ENCODE measurements around the gene C1orf74.

The C1orf74 gene

DNA sequence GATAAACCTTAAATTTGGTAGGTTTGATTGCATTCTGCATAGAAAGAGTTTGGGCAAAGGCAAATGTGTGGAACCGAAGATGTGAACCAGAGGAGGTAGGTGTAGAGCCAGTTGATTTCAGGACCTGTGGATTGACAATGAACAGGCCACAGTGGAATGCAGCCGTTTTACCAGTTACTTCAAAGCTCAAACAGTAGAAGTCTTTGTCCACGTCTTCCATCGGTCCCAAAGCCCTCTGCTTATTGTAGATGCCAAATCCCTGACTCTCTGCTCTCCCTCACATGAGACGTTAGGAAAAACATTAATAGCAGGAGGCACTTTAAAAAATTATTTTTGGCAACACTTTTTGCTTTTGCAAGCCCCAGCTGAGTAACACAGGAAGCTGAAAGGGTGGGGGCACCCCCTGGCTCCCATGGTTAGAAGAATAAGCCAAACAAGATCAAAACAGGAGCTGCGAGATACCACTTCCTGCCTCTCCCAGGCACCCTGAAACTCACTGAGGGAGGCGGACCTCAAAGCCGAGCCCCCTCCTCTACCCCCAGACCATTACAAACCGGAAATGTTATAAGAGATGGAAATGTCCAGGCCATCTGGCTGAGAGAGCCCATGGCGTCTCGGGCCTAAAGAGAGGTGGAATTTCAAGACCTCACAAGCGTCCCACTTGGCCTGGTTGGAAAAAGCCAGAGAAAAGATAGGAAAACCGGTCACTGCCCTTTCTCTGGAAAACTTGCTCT, 15.0 kb downstream of the C1orf74 start:
- Mint-ChIP-seq H3K4me1 (ENCODE audit: low read depth) (peaks cover under 1% of the 10 kb centered on the region), H3K27ac (no peak overlapping the region), H3K27me3 (no peaks in the 10 kb centered on the region), H3K9me3 (no peaks in the 10 kb centered on the region), H3K4me3 (no peak overlapping the region), H3K36me3 (ENCODE audit: low read depth) (peaks cover 41% of the 10 kb centered on the region)

DNA sequence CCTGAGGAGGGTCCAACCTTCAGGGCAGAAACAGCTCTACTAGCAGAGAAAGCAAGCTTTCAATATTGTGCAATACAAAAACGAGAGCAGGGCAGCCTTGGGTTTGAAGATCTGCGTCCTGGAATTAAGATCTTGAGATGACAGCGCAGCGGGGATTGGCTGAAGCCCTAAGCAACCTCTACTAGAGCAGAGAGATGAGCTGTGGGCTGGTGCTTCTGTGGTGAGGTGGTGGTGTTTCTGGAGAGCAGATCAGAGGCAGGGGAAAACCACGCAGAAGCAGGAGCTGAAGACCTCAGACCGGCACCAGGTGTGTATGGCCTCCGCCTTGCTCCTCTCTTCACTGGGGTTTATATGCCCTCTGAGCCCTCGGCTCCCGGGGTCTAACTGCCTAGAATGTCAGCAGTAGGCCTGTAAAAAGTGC, 16.0 kb downstream of the C1orf74 start:
- Mint-ChIP-seq H3K36me3 (ENCODE audit: low read depth) (peaks cover 51% of the 10 kb centered on the region), H3K27me3 (no peaks in the 10 kb centered on the region), H3K4me3 (no peak overlapping the region), H3K4me1 (ENCODE audit: low read depth) (peaks cover 10% of the 10 kb centered on the region), H3K27ac (no peak overlapping the region), H3K9me3 (no peaks in the 10 kb centered on the region)

DNA sequence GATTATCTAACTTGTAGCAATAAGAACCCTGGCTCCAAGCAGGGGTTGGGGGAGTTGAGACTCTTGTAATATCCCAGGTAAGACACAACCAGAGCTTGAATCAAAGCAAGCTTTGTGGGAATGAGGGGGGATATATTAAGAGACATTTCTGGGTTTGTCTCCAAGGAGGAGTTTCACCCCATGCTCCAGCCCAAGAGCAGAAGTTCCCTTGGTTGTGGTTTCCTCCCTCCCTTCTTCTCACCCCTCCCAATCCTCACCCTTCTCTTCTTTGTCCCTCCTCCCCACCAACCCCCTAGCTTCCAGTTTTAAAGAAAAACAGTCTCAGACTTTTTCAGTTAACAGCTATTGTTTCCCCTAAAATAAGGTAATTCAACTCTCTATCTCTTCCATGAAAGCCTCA, 16.7 kb downstream of the C1orf74 start:
- Mint-ChIP-seq H3K36me3 (ENCODE audit: low read depth) (peaks cover 57% of the 10 kb centered on the region), H3K4me1 (ENCODE audit: low read depth) (peaks cover 17% of the 10 kb centered on the region), H3K9me3 (no peaks in the 10 kb centered on the region), H3K4me3 (no peak overlapping the region), H3K27me3 (no peaks in the 10 kb centered on the region), H3K27ac (no peak overlapping the region)

DNA sequence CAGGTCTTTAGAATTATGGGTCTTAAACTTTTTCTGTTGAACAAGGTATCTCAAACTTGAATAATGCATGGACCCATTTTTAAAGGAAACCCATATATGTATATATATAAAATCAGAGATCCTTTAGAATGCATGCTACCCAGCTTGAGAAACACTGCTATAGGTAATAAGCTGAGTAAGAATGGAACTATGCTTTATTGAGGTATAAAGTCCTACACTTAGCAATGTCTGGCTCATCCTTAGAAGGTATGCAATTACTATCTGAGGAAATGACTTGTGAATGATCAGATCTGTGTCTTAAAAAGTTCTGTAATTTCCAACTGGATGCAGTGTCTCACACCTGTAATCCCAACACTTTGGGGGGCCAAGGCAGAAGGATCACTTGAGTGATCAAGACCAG, 17.3 kb downstream of the C1orf74 start:
- no peaks in the 10 kb centered on the region for H3K27me3 Mint-ChIP-seq
- H3K9me3 Mint-ChIP-seq, result no peaks in the 10 kb centered on the region
- peak overlapping the region; percentile 92 for H3K27ac Mint-ChIP-seq
- no peak overlapping the region for H3K4me3 Mint-ChIP-seq
- peaks cover 63% of the 10 kb centered on the region for H3K36me3 Mint-ChIP-seq (ENCODE audit: low read depth)
- peaks cover 23% of the 10 kb centered on the region for H3K4me1 Mint-ChIP-seq (ENCODE audit: low read depth)

DNA sequence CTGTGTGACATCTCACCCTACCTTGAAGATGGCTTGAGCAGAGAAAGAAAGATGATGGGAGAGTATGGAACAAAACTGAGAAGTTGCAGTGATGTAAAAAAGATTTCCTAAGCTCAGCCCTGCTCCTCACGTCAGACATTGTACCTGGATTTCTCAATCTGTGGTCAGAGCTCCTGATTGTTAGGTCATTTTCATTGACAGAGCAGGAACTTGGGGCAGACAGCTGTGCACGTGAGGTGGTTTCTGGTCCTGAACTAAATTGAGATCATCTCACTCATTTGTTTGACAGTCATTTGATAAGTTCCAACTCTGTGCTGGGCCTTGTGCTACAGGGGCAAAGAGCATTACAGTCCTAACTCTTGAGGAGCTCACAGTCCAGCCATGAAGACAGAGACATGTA, 18.3 kb downstream of the C1orf74 start:
- Mint-ChIP-seq H3K27me3 (no peaks in the 10 kb centered on the region), H3K36me3 (ENCODE audit: low read depth) (peaks cover 74% of the 10 kb centered on the region), H3K4me1 (ENCODE audit: low read depth) (peaks cover 33% of the 10 kb centered on the region), H3K4me3 (peak overlapping the region; percentile 72), H3K9me3 (no peaks in the 10 kb centered on the region), H3K27ac (peak overlapping the region; percentile 92)

DNA sequence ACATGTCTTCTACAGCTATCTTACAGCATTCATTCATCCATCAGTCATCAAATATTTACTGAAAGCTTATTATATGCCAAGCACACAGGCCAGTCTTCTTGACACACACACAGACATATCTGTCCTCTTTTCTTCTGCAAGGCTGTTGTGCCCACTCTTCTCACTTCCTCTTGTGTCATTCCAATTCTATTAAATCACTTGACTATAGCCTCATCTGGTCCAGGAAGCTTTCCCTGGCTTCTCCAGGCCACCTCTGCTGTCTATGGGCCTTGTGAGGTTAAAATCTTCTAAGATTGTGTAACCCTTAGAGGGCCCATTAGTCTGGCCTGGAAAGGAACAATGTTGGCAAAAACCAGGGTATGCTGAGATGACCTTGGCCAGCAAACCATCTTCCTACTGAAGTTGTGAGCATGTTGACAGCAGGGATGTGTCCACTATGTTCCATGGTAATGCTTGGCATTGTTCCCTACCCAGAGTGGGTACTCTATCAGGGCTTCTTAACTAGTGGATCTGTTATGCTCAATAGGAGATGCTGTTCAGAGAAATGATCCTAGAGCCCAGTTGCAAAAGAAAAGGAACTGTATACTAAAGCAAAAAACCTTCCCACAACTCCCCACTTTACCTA, 23.2 kb downstream of the C1orf74 start:
- H3K4me1 Mint-ChIP-seq (ENCODE audit: low read depth), result peaks cover 67% of the 10 kb centered on the region
- peaks cover 96% of the 10 kb centered on the region for H3K36me3 Mint-ChIP-seq (ENCODE audit: low read depth)
- no peaks in the 10 kb centered on the region for H3K27me3 Mint-ChIP-seq
- H3K27ac Mint-ChIP-seq, result peak overlapping the region; percentile 83
- peak overlapping the region; percentile 25 for H3K4me3 Mint-ChIP-seq
- no peaks in the 10 kb centered on the region for H3K9me3 Mint-ChIP-seq

DNA sequence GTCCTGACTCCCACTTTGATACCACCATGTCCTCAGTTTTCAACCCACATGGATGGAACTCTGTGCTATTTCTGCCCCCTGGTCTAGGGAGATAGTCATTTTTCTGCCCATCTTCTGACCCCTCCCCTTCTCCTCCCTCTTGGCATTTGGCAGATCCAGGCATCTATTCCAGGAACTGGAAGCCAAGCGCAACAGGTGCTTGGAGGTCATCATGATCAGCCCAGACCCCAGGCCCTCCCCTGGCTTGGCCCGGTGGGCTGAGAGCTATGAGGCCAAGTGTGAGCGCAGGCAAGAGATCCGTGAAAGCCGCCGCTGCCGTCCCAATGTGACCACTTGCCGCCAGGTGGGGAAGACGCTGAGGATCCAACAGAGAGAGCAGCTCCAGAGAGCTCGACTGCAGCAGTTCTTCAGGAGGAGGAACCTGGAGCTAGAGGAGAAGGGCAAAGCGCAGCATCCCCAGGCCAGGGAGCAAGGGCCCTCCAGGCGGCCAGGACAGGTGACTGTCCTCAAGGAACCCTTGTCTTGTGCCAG, 24.5 kb downstream of the C1orf74 start:
- Mint-ChIP-seq H3K4me1 (ENCODE audit: low read depth) (peaks cover 79% of the 10 kb centered on the region), H3K27me3 (no peaks in the 10 kb centered on the region), H3K4me3 (peak overlapping the region; percentile 100), H3K9me3 (no peaks in the 10 kb centered on the region), H3K27ac (peak overlapping the region; percentile 54), H3K36me3 (ENCODE audit: low read depth) (peaks cover 87% of the 10 kb centered on the region)

DNA sequence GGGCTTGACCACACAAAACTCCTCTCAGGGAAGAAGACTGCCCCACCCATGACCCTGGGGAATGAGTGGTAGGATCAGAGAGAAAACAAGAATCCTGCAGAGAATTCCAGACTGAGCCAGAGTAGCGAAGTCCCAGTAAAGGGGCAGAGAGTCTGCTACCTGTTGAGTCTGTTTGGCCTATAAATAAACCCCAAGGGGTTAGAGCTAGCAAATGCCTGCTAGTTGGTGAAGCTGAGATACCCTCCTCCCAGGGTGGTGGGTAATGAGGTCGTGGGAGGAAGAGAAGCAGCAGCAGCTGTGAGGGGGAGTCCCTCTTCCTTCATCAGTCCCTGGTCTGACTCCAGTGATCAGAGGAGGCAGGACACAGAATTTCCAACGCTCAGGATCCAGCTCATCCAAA, 26.0 kb downstream of the C1orf74 start:
- Mint-ChIP-seq H3K36me3 (ENCODE audit: low read depth) (peaks cover 75% of the 10 kb centered on the region), H3K9me3 (no peaks in the 10 kb centered on the region), H3K4me3 (peak overlapping the region; percentile 100), H3K27me3 (no peaks in the 10 kb centered on the region), H3K4me1 (ENCODE audit: low read depth) (peaks cover 83% of the 10 kb centered on the region), H3K27ac (peak overlapping the region; percentile 100)

DNA sequence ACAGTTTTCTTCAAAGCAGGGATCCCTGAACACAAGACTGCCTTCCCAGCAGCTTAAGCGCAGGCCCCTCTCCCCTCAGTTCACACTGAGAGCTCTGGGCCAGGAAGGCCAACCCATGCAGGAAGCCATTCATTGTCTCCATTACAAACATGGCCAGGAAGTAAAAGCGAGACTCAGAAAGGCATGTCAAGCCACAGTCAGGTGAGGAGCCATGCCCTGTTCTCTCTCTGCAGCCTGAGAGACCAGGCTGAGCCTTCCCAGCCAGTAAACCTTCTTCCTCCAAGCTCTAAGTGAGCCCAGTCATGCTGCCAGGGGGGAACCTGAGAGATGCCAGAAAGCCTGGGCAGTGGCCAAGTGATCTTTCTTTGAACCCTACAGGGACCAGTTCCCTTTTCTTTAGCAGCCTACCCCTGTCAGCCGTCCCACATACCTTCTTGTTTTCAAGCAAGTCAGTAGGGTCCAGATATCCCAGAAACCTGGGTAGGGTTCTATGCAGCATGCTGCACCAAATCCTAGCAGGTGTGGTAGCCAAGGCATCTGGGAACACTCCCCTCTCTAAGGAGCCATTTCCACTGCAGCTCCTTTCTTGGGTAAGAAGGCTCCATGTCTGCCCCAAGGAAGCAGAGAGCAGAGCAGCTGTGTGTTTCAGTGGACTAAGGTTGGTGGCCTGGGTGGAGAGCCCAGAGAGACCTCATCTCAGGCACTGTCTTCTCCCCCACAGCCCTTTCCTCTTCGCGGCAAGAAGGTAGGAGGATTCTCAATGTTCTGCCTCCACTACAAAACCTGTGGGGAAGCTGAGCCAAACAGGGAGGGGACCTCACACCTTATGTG, 27.5 kb downstream of the C1orf74 start:
- peak overlapping the region; percentile 100 for H3K27ac Mint-ChIP-seq
- H3K27me3 Mint-ChIP-seq, result no peaks in the 10 kb centered on the region
- peaks cover 59% of the 10 kb centered on the region for H3K36me3 Mint-ChIP-seq (ENCODE audit: low read depth)
- H3K9me3 Mint-ChIP-seq, result no peaks in the 10 kb centered on the region
- peaks cover 83% of the 10 kb centered on the region for H3K4me1 Mint-ChIP-seq (ENCODE audit: low read depth)
- peak overlapping the region; percentile 100 for H3K4me3 Mint-ChIP-seq

DNA sequence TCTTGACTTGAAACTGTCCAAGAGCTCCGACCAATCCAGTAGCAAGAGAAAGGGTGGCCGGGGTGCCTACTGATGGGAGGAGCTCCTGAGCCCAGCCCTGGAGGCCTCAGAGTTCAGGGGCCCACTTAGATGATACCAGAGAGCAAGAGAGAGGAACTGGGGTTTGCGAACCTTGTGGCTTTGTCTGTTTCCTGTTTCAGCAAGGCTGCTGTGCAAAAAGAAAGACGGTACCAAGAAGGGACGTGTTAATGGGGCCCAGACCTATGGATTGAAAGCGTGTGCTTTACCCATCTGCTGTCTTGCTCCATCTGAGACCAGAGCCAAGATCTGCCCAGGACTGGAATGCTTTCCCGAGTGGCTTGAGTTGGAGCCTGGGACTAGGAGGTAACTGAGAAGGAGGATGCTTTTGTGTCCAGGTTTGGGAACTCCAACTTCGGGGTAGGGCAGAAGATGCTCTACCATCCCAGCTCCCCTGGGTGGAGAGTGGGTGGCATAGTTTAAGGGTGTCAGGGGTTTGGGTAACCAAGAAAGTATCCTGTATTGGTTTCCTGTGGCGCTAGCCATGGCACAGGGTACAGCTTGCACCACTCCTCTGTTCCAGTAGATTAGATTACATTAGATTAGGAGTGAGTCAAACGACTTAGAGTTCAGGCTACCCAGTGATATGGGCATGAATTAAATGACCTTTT, 28.3 kb downstream of the C1orf74 start, which contains the start of gene TRAF3IP3:
Gene TRAF3IP3, plus strand, starts transcription at position 128 of the 689 bp plus-strand sequence. CDS start 3,987 bp downstream, outside the sequence.
- Mint-ChIP-seq H3K27me3 (no peaks in the 10 kb centered on the region), H3K4me3 (peak within 1 kb of the TSS; percentile 100), H3K9me3 (no peaks in the 10 kb centered on the region), H3K36me3 (ENCODE audit: low read depth) (peaks cover 51% of the 10 kb centered on the region), H3K4me1 (ENCODE audit: low read depth) (peaks cover 83% of the 10 kb centered on the region), H3K27ac (peak within 1 kb of the TSS; percentile 100)

DNA sequence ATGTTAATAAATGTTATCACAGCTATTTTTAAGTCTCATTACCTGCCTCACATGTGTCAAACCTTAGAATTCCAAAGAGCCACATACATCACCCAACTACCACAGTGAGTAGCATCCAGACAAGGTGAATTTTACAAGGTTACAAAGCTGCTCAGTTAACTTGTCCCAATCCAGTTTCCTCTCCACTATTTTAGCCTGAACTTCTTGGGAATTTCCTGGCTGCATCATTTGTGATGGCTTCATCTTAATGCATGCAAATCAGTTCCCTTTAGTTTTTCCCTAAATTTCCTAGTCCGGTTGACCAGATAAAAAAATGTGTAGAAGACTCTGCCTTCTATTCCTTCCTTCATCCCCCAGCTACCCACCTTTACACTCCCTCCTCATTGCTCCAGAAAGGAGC, 29.1 kb downstream of the C1orf74 start:
- peaks cover 43% of the 10 kb centered on the region for H3K36me3 Mint-ChIP-seq (ENCODE audit: low read depth)
- H3K4me1 Mint-ChIP-seq (ENCODE audit: low read depth), result peaks cover 83% of the 10 kb centered on the region

DNA sequence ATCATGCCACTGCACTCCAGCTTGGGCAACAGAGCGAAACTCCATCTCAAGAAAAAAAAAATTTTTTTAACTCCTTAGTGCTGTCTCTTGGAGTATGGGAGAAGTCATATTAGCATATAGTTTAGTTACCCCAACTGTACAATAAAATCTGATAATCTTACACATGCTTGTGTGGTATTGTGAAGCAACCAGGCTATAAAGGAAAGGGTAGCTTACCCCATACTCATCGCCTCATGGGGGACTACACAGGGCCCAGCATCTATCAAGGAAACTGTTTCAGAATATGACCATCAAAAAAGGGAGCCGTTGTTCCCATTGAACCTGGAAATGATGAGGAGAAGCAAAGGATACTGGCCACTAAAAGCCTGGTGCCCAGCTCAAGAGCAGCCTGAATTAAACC, 31.5 kb downstream of the C1orf74 start:
- peak overlapping the region; percentile 100 for H3K27ac Mint-ChIP-seq
- H3K4me3 Mint-ChIP-seq, result no peak overlapping the region

More for the DNA sequence above, 29.1 kb downstream of the C1orf74 start:
- peak overlapping the region; percentile 100 for H3K4me3 Mint-ChIP-seq
- peak overlapping the region; percentile 100 for H3K27ac Mint-ChIP-seq
- no peaks in the 10 kb centered on the region for H3K9me3 Mint-ChIP-seq
- H3K27me3 Mint-ChIP-seq, result no peaks in the 10 kb centered on the region

DNA sequence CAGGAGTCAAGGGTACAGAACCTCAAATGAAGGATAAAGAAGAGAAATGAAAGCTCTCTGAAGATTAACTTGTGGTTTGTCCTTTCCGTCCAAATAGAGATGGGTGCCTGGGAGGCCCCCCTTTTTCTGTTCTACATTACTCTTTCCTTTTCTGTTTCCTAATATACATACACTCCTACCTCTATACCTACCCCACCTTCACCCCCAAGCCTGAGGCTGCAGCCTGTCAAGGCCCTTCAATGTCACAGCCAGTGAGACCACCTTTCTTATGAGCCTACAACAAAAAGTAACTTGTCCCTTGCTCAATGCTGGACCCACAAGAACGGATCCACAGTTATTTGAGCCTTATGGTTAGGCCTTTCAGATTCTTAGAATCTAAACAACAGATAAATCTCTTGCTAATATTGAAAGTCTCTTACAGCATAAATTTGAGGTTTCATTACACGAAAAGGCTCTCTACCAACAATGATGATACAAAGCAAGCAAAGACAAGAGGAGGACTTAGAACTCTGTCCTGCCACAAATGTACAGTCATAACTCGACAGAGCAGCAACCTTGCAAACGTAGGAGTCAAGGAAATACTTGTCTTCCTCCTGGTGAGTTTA, 32.6 kb downstream of the C1orf74 start:
- H3K27ac Mint-ChIP-seq, result peak overlapping the region; percentile 100
- peaks cover 91% of the 10 kb centered on the region for H3K4me1 Mint-ChIP-seq (ENCODE audit: low read depth)
- H3K9me3 Mint-ChIP-seq, result no peaks in the 10 kb centered on the region
- H3K27me3 Mint-ChIP-seq, result no peaks in the 10 kb centered on the region
- H3K36me3 Mint-ChIP-seq (ENCODE audit: low read depth), result peaks cover 9% of the 10 kb centered on the region
- peak overlapping the region; percentile 79 for H3K4me3 Mint-ChIP-seq

More for the DNA sequence above, 31.5 kb downstream of the C1orf74 start:
- Mint-ChIP-seq H3K4me1 (ENCODE audit: low read depth) (peaks cover 82% of the 10 kb centered on the region), H3K9me3 (no peaks in the 10 kb centered on the region), H3K27me3 (no peaks in the 10 kb centered on the region), H3K36me3 (ENCODE audit: low read depth) (peaks cover 20% of the 10 kb centered on the region)
